K562 (cell line): Measurements from ENCODE around the gene ACP5. TPM values are rescaled to one million over a fixed set of nuclear protein-coding genes. Genes with fewer than 3 reads are reported as not detected.

ENCODE experiments used
- CCNT2 ChIP-seq: IDR thresholded peaks from 2 replicates; pipeline ENCODE4 v1.6.1; 2011; ENCODE audit warnings: borderline replicate concordance, low read depth, mild to moderate bottlenecking, moderate library complexity, mixed read lengths, low read length; ENCODE audit not compliant: insufficient read length; ENCODE audit errors: extremely low read depth
- CHD1 ChIP-seq: fragments of 200-600 bp; sonication (generic); IDR thresholded peaks from one replicate; pipeline ENCODE4 v1.6.1; 2012; ENCODE audit warnings: mild to moderate bottlenecking, moderate library complexity, low read length, inconsistent platforms
- FOS ChIP-seq: IDR thresholded peaks from 3 replicates; pipeline ENCODE4 v1.6.1; 2011; ENCODE audit not compliant: insufficient read length; ENCODE audit errors: extremely low read depth
- IRF2 ChIP-seq: sonication (generic); formaldehyde crosslinking; IDR thresholded peaks from 2 replicates; pipeline ENCODE4 v1.8.1; 2022; ENCODE audit warnings: mild to moderate bottlenecking, missing genetic modification reagents
- LEF1 ChIP-seq: fragments of 450-650 bp; IDR thresholded peaks from 2 replicates; pipeline ENCODE4 v1.6.1; 2016; ENCODE audit warnings: mild to moderate bottlenecking
- MCM2 ChIP-seq: fragments of 450-650 bp; IDR thresholded peaks from 2 replicates; pipeline ENCODE4 v1.6.1; 2017; ENCODE audit warnings: low read depth, mild to moderate bottlenecking
- MCM7 ChIP-seq, 2 experiments: fragments of 450-650 bp; IDR thresholded peaks; 2 replicates each; pipeline ENCODE4 v1.6.1; 2016 to 2018
- MTA3 ChIP-seq: fragments of 450-650 bp; formaldehyde crosslinking; IDR thresholded peaks from 2 replicates; pipeline ENCODE4 v1.6.1; 2017; ENCODE audit warnings: mild to moderate bottlenecking, borderline replicate concordance
- NFIC ChIP-seq: fragments of 450-650 bp; IDR thresholded peaks from 2 replicates; pipeline ENCODE4 v1.6.1; 2017; ENCODE audit warnings: mild to moderate bottlenecking, inconsistent platforms
- NFXL1 ChIP-seq: fragments of 450-650 bp; formaldehyde crosslinking; IDR thresholded peaks from 2 replicates; pipeline ENCODE4 v1.4.0; 2021; ENCODE audit warnings: mild to moderate bottlenecking
- NR3C1 ChIP-seq: sonication (generic); formaldehyde crosslinking; IDR thresholded peaks from 2 replicates; pipeline ENCODE4 v1.8.1; 2022; ENCODE audit warnings: missing genetic modification reagents
- POLR2AphosphoS5 ChIP-seq: IDR thresholded peaks from 2 replicates; pipeline ENCODE4 v1.6.1; 2011; ENCODE audit warnings: mild to moderate bottlenecking, low read depth, low read length, moderate library complexity; ENCODE audit not compliant: control insufficient read depth, insufficient read depth
- POU5F1 ChIP-seq: fragments of 150-350 bp; IDR thresholded peaks from 2 replicates; pipeline ENCODE4 v1.6.1; 2014; ENCODE audit warnings: borderline replicate concordance, low read length, low read depth, mild to moderate bottlenecking; ENCODE audit not compliant: partially characterized antibody
- PTBP1 ChIP-seq: fragments of 200-400 bp; formaldehyde crosslinking; IDR thresholded peaks from 2 replicates; pipeline ENCODE4 v1.6.1; 2017; ENCODE audit warnings: low read depth, low read length
- SIRT6 ChIP-seq: IDR thresholded peaks from one replicate; pipeline ENCODE4 v1.6.1; 2012; ENCODE audit warnings: low read depth, mild to moderate bottlenecking, control low read depth, inconsistent platforms, low read length, moderate library complexity
- SMAD3 ChIP-seq: fragments of 450-650 bp; formaldehyde crosslinking; conservative IDR thresholded peaks from 2 replicates; pipeline ENCODE4 v1.4.0; 2020; ENCODE audit warnings: mild to moderate bottlenecking
- TRIM24 ChIP-seq, 2 experiments: fragments of 450-650 bp; IDR thresholded peaks; 2 replicates each; pipeline ENCODE4 v1.6.1; 2016
- ZNF695 ChIP-seq: fragments of 450-650 bp; formaldehyde crosslinking; IDR thresholded peaks from 2 replicates; pipeline ENCODE4 v1.4.0; 2020; ENCODE audit warnings: mild to moderate bottlenecking, moderate library complexity
- polyA plus RNA-seq, 8 experiments: library from polyadenylated mRNA; depleted of rRNA in 4 of 8; stranded (reverse) in 5 of 8; unstranded in 3 of 8; fragments of >200 nt; fragmentation: Nextera tagmentation in 2 of 8; fragmentation: Illumina TruSeq in 1 of 8; extraction: Ambion mirVana in 2 of 8; extraction: Trizol in 1 of 8; gene quantifications; 2 replicates each; pipeline versions ENCODE4 v1.2.1 to v1.2.3, GENCODE V29; 2011 to 2014; ENCODE audit warnings: inconsistent platforms in 1 of 8, missing spikeins in 1 of 8
- total RNA-seq, 7 experiments: library from RNA; depleted of rRNA in 6 of 7; stranded (reverse); fragments of >200 nt in 6 of 7; fragmentation: Illumina TruSeq in 2 of 7; extraction: Trizol in 2 of 7; gene quantifications; 2 replicates each; pipeline versions ENCODE4 v1.2.1 to v1.2.3, GENCODE V29; 2011 to 2021; ENCODE audit warnings: low replicate concordance in 1 of 7
- TF ChIP-seq, protein P1 (sequence below): sonication (generic); formaldehyde crosslinking; IDR thresholded peaks from 2 replicates; pipeline ENCODE4 v1.8.0; 2022; ENCODE audit warnings: missing genetic modification reagents, mild to moderate bottlenecking, moderate library complexity, borderline replicate concordance
- TF ChIP-seq, protein P2 (sequence below): fragments of 250-450 bp; sonication (Bioruptor Pico); IDR thresholded peaks from 2 replicates; pipeline ENCODE4 v1.5.0; 2022; ENCODE audit warnings: mild to moderate bottlenecking
- TF ChIP-seq, protein P3 (sequence below): IDR thresholded peaks from 2 replicates; pipeline ENCODE4 v1.6.1; 2016; ENCODE audit warnings: missing genetic modification characterization, missing compliant biosample characterization
- TF ChIP-seq, protein P4 (sequence below): sonication (generic); formaldehyde crosslinking; IDR thresholded peaks from 2 replicates; pipeline ENCODE4 v1.4.0; 2020; ENCODE audit warnings: mild to moderate bottlenecking, missing genetic modification reagents

The ACP5 gene
- total and polyA plus RNA-seq, 9 of the 15 experiments (the other 6 are each of a cell fraction or from before 2014, with no cell fraction given) = 0.06 to 1.1 (median 0.31) TPM; not detected in 1

DNA sequence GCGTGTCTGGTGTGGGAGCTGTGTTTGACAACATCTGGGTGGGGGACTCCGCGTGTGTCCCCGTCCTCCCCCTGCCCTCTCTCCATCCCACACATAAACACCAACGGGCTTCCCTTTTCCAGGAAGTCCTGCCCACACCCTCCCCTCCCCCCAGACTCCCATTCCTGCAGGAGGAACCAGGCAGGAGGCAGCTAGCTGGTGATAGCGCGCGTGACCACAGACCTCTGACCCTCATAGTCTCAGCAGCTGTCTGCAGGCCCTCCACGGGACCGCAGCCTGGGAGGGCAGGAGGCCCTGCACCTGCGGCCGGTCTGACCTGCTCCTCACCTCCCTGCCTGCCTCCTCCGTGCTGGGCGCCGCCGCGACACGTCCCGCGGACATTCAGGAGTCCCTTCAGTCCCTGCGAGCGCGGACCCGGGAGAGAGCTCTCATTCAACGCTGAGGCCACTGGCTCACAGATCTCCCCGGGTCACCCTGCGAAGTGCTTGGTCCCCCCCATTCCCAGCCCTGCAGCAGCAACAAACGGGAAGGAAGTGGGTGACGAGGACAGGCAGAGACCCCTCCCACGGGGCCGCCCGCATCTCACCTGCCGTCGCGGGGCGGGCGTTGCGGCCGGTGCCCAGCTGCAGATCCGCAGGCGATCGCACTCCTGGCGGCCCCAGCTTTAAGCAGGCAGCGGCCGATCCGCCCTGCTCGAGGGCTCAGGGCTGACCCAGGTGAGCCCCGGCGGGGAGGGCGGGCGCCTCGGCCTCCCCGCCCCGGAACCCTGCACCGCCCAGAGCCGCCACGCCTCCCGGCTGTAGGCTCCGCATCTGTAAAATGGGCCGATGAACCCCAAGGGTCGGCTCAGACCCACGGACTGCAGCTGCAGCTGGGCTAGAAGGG lies 1.1 kb upstream of the ACP5 start (continued):
- TF ChIP-seq CCNT2 (peak; percentile 87), NR3C1 (CRISPR knock-in tag) (no peak), SMAD3 (CRISPR knock-in tag) (0 out of 2 replicates have a peak, but pooled peaks have one; percentile 42), SIRT6 (no peak), IRF2 (CRISPR knock-in tag) (no peak), MTA3 (peak; percentile 52; the same call in 1 of the 2 replicates), POU5F1 (no peak), TRIM24 (IDR thresholded peaks at IDR 0.05) (peak; percentile 52 to 85; a peak in 3 of 4 replicates), POLR2AphosphoS5 (peak; percentile 48; the same call in 1 of the 2 replicates), NFIC (peak; percentile 55), MCM7 (IDR thresholded peaks at IDR 0.05) (peak in 1 of 2 experiments; percentile 53; a peak in 1 of 4 replicates), MCM2 (no peak), NFXL1 (CRISPR knock-in tag) (no peak), FOS (no peak), PTBP1 (no peak), LEF1 (peak; percentile 80; the same call in 1 of the 2 replicates), ZNF695 (CRISPR knock-in tag) (no peak), CHD1 (peak; percentile 17)
- TF ChIP-seq, protein P1, sequence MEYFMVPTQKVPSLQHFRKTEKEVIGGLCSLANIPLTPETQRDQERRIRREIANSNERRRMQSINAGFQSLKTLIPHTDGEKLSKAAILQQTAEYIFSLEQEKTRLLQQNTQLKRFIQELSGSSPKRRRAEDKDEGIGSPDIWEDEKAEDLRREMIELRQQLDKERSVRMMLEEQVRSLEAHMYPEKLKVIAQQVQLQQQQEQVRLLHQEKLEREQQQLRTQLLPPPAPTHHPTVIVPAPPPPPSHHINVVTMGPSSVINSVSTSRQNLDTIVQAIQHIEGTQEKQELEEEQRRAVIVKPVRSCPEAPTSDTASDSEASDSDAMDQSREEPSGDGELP (CRISPR knock-in tag) = peak; percentile 90
- TF ChIP-seq, protein P2, sequence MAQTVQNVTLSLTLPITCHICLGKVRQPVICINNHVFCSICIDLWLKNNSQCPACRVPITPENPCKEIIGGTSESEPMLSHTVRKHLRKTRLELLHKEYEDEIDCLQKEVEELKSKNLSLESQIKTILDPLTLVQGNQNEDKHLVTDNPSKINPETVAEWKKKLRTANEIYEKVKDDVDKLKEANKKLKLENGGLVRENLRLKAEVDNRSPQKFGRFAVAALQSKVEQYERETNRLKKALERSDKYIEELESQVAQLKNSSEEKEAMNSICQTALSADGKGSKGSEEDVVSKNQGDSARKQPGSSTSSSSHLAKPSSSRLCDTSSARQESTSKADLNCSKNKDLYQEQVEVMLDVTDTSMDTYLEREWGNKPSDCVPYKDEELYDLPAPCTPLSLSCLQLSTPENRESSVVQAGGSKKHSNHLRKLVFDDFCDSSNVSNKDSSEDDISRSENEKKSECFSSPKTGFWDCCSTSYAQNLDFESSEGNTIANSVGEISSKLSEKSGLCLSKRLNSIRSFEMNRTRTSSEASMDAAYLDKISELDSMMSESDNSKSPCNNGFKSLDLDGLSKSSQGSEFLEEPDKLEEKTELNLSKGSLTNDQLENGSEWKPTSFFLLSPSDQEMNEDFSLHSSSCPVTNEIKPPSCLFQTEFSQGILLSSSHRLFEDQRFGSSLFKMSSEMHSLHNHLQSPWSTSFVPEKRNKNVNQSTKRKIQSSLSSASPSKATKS = no peak
- TF ChIP-seq, protein P3, sequence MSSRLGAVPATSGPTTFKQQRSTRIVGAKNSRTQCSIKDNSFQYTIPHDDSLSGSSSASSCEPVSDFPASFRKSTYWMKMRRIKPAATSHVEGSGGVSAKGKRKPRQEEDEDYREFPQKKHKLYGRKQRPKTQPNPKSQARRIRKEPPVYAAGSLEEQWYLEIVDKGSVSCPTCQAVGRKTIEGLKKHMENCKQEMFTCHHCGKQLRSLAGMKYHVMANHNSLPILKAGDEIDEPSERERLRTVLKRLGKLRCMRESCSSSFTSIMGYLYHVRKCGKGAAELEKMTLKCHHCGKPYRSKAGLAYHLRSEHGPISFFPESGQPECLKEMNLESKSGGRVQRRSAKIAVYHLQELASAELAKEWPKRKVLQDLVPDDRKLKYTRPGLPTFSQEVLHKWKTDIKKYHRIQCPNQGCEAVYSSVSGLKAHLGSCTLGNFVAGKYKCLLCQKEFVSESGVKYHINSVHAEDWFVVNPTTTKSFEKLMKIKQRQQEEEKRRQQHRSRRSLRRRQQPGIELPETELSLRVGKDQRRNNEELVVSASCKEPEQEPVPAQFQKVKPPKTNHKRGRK (tag) = no peak
- TF ChIP-seq, protein P4, sequence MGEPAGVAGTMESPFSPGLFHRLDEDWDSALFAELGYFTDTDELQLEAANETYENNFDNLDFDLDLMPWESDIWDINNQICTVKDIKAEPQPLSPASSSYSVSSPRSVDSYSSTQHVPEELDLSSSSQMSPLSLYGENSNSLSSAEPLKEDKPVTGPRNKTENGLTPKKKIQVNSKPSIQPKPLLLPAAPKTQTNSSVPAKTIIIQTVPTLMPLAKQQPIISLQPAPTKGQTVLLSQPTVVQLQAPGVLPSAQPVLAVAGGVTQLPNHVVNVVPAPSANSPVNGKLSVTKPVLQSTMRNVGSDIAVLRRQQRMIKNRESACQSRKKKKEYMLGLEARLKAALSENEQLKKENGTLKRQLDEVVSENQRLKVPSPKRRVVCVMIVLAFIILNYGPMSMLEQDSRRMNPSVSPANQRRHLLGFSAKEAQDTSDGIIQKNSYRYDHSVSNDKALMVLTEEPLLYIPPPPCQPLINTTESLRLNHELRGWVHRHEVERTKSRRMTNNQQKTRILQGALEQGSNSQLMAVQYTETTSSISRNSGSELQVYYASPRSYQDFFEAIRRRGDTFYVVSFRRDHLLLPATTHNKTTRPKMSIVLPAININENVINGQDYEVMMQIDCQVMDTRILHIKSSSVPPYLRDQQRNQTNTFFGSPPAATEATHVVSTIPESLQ (CRISPR knock-in tag) = no peak
